ENCODE results near the gene C10orf71. TPM values are rescaled to one million over a fixed set of nuclear protein-coding genes. Genes with fewer than 3 reads are reported as not detected.
A peak's percentile ranks its signal among the peaks of the same experiment; 100 is the strongest.

C10orf71 gene
- total RNA-seq, 1 donor from 2014 or later = 1.8 TPM

GRCh38 chr10:49359349-49360270, 60.6 kb downstream of the C10orf71 start:
- peak; percentile 64 for DNase-seq (ENCODE audit: low read depth)

DNA sequence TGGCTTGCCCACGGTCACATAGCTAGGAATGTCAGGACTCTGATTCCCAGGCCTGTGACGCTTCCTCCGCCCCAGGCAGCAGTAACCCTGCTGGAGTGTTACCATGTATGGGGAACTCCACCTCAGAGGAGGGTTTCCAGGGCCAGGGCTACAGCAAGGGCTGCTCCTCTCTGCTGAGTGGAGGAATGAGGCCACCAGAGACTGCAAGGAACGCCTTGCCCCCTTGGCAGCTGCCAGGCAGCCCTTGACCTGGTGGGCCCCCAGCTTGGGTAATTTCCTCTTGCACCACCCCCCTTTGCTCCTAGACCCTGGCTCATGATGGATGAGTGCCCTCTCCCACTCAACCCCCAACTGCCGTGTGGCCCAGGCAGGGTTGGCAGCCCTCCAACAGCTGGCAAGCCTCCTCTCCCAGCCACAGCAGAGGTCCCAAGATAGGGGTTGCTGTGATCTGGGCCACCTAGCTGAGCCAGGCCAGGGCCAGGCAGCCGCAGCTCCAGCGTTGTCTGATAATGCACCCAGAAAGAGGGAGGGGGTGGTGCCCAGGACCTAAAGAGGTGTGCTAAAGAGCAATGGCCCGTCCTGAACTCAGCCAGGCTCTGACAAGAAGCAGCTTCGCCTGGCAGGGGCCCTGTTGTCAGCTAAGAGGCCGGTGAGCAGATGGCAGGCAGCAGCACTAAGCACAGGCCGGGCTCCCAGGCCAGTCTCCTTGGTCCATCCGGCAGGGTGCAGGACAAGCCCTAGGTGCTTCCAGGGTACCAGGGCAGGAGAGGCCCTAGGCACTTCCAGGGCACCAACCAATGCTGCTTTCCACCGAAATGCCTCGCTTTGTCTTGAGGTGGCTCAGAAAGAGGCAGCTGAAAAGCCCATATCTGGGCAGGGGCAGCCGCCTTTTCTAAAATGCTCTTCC, 61.6 kb downstream of the C10orf71 start:
- DNase-seq (ENCODE audit: low read depth) = peak; percentile 36

DNA sequence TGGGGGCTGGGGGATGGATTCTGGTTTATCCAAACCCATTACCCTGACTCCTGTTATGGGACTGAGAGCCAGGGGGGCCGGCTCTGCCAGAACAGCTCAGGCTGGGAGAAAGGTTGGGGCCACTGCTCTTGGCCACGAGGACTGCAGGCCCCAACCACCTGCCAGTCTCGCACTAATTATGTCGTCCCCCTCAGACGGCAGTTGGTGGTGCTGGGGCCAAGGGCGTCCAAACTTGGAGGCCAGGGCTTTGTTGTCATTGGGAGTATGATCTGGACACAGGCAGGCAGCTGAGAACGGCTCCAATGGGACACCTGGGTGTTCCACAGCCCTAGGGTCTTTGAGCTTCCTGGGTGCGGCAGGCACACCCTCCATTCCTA, 62.2 kb downstream of the C10orf71 start:
- peak; percentile 13 for DNase-seq (ENCODE audit: low read depth)

- DNase-seq (ENCODE audit: low read depth) = peak; percentile 7
These were observed 63.0 kb downstream of the C10orf71 start for GRCh38 chr10:49361735-49362568.

DNA sequence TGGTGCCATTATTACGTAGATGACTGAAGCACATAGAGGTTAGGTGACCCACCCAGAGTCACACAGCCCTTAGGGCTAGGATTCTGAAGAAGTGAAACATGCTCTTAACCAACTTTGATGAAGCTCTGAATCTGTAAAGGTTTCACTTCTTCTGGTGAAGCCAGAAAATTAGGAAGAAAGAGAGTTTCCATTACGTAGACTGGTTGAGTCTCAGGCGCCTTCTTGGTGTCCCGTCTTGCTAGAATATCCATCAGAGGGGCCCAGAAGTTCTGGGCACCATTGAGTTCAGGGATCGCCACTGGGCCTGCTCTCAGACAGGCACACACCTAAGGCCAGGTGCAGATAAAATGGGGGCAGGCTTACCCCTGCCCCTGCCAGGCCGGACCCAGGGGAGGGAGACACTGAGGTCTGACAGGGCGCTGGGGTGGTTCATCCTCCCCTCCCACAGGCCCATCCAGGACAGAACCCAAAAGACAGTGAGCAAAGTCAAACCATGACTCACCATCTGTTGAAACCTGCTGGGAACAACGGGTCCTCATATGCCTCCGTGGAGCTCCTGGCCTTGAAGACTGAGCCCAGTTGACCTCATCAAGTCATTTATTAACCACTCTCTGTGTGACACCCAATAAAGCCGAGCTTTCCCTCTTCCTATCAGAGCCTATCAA, 63.8 kb downstream of the C10orf71 start:
- no peak for DNase-seq (ENCODE audit: low read depth)

DNA sequence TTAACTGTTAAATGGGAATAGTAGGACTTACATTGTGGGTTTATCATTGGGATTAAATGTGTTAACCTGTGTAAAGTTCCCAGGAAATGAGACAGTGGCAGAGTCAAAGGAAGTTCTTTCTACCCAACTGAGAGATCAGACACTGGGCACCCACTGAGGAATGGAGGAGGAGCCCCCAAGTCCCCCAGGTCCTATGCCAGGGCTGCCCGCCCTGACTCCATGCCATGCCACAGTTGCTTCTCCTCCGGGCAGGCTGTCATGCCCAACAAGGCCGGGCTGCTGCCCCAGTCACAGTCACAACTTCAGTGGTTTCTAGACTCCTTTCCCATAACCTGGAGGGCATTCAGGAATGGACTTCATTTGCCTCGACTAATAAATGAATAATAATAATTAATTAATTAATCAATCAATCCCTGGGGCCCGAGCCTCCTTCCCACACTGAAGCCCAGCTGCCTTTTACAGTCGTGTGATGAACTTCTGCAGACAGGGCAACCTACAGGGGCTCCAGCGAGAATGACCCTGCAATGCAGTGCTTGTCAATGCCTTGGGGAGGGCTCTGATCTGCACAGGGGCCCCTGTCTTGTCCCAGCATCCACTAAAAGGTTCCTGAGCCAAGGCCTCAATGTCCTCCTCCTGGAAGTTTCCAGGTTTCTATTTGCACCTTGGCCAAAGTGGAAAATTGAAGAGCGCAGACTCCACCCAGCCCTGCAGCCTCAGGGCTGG, 64.5 kb downstream of the C10orf71 start:
- DNase-seq (ENCODE audit: low read depth) = no peak

DNA sequence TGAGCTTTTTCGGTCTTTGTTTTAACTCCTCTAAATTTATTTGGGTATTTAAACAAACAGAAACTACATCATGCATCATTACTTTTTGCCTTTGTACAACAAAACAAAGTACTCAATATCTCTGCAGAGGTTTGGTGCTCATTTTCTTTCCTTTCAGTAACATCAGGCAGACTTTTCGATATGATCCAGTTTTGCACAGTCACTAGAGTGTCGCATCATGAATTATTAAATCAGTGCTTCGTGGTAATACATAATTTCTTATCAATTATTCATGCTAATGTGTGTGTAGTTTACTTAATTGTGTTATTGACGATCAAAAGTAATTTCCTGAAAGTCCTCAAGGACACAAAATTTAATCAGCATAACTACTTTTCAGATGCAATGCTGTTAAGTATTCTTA, 65.1 kb downstream of the C10orf71 start:
- DNase-seq (ENCODE audit: low read depth) = no peak

- DNase-seq (ENCODE audit: low read depth) = no peak
These were observed 65.8 kb downstream of the C10orf71 start for GRCh38 chr10:49364747-49365146.

DNA sequence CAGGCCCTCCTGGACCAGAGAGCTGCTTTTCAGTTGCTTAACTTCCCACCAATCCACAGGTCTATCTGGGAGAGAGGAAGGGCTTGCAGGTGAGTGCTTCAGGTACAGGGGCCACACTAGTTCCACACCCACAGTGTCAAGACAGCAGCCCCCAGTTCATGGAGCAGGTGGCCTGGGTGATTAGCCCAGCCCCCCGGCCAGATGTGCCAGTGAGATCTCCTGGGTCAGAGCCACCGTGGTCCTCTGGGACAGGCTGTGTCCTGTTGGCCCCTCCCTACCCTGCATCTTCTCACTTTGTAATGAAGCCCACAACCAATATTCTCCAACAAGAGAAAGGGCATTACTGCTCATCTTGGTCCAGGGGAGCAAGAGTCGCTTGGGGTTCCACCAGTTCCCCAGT, 66.3 kb downstream of the C10orf71 start:
- no peak for DNase-seq (ENCODE audit: low read depth)

DNA sequence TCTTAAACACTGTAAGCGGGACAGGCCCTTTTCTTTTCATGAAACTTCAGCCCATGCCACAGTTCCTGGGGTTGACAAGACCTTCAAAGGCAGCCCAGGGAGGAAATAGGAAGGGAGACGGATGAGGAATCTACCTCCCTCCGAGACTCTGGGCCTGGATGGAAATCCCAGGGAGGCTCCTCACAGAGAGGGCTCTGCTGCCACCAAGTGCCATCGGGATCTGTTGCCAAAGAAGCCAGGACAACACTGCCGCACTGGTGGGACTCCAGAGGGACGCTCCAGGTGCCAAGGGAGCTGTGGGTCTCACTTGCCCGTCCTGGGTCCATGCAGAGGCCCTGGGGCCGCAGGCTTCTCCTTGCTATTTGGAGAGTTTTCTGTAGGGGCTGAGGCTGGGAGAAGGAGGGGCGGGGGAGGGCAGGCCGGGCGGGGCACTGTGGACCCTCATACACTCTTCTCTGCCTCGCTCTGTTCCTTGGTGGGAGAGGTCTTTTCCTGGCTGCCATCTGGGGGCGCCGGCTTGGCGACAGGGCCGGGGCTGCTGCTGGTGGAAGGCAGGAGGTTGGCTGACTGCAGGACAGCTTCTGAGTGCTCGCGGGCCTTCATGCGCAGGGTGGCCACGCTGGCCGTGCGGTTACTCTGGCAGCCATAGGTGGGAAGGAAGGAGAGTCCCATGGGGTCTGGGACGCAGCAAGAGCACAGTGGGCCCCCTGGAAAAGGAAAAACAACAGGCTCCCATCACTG, 66.9 kb downstream of the C10orf71 start:
- DNase-seq (ENCODE audit: low read depth) = no peak

- no peak for DNase-seq (ENCODE audit: low read depth)
These were observed 67.5 kb downstream of the C10orf71 start for GRCh38 chr10:49366460-49366859.

DNA sequence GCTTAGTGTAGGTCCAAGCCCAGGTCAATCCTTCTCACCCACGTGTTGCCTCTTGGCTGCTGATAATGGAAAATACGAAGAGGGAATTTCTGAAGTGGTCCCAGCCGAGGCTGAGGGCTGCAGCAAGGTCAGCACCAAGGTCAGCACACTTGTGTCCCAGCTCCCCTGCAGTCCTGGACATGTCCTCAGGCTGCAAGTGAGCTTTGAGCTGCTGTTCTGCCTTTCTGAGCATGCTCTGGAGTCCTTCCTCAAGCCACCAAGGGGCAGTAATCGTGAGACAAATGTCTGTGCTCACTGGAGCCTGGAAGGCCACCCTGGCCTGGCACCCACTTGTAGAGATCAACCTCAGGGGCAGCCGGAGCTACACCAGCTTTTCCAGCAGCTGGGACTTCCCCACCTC, 68.6 kb downstream of the C10orf71 start:
- DNase-seq (ENCODE audit: low read depth) = peak; percentile 28

- DNase-seq (ENCODE audit: low read depth) = no peak
These were observed 69.3 kb downstream of the C10orf71 start for GRCh38 chr10:49368256-49368655.

DNA sequence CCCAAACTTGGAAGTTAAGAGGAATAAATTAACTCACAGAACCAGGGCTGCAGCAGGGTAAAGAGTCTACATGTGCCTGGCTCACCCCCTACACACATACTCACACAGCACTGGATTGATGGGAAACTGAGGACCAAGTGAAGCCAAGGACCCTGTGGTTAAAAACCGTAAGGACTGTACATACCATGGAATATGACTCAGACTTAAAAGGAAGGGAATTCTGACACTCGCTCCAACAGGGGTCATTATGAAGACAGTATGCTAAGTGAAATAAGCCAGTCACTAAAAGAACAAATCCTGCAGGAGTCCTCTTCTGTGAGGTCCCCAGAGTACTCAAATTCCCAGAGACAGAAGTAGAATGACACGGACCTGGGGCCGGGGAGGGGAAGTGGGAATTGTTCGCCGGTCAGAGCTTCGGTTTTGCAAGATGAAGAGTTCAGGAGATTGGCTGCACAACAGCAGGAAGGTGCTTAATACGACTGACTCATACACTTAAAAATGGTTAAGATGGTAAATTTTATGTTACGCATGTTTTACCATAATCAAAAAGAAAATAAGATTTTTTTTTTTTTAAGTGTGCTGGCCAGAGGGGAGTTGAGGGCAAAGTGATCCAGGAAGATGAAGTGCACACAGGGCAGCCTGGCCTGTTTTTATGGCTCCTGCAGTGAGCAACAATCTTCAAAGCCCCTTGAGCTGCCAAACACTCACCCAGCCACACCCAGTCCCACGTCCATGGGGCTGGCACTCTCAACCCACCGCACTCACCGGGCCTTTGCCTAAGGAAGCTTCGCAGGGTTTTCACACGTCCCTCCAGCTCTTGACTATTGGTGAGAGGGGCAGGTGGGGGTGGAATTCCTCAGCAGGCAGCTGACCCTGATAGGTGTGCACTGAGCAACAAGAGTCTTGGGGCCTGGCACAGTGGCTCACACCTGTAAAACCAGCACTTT, 70.5 kb downstream of the C10orf71 start:
- DNase-seq (ENCODE audit: low read depth) = no peak

DNA sequence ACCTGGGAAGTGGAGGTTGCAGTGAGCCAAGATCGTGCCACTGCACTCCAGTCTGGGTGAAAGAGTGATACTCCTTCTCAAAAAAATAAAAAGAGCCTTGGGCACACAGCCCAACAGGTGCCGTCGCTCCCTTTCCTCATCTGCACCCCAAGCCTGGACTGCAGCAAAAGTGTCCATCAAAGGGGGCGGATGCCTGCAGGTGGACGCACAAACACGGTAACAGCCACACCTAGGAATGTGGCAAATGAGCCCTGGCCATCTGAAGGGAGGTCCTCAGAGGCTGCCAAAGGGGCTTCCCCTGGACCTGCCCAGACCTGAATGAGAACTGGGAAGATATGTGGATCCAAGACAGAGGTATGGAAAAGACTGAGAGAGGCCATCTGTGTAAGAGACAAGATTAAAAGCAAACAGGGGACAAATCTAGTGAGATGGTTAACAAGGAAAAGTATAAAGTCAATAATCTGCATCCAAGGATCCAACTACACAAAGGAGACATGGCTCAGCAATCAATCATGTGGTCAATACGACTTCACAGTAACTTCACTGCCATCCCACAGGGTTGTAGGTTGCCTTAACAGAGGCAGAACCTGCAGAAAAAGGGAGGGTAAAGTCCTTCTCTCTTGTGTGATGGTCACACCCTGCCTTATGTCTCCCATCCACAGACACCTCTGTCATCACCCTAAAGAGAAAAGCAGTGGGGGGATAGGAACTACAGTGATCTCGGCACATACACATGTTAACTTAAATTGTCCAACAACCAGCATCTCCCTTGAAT, 71.5 kb downstream of the C10orf71 start:
- DNase-seq (ENCODE audit: low read depth) = no peak

GRCh38 chr10:49371967-49372366, 73.0 kb downstream of the C10orf71 start:
- DNase-seq (ENCODE audit: low read depth) = no peak

DNA sequence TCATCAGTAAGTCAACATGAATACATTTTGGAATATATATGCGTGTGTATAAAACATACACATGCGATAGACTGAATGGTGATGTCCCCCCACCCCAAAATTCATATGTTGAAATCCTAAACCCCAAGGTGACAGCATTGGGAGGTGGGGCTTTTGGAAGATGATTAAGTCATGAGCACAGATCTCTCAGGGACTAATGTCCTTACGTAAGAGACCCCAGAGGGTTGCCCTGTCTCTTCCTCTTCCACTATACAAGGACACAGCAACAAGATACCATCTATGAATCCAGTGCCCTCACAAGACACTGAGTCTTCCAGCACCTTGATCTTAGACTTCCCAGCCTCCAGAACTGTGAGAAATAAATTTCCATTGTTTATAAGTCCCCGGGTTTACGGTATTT, 74.4 kb downstream of the C10orf71 start:
- no peak for DNase-seq (ENCODE audit: low read depth)

All from myocyte (in vitro differentiated cells).